ENCODE results near the gene FSD1L. TPM values are rescaled to one million over a fixed set of nuclear protein-coding genes. Genes with fewer than 3 reads are reported as not detected.

The FSD1L gene
- total and polyA plus RNA-seq, 2 of the 13 experiments (the other 11 are each of a cell fraction or from before 2014, with no cell fraction given) = 4.1 to 5.1 TPM

DNA sequence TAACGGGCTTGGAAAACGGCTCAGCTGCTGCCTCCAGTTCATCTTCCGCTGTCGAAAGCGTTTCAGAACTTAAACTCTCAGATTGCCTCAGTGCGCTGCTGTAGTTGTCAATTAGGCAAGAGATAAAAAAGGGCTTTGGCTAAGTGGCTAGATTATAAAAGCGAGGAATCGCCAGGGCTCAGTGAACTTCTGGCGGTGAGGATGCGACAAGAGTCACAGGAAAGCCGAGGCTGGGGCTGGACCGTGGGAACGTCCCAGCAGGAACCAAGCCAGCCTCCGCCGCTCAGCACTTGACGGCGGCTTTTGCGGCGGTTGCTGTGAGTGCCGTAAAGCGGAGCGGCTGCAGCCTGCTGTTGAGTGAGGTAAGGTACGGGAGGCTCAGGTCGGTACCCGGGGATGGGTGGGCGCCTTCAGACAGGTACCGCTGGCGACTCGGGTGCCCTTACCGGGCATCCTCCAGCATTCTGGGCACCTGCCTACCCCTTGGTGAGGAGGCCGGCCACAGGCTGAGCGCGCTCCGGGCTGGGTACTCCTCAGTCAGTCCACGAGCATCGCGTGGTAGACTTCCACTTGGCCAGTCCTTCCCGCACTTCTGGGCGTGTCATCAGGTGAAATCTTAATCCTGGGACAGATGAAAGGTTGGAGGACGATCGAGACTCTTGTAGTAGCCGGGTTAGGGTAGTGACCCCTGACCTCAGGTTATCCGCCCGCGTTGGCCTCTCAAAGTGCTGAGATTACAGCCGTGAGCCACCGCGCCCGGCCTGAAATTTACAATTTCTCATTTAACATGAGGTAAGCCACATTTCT, 110.2 kb downstream of the FSD1L start, which contains the start of gene FKTN (continued):
- TF ChIP-seq NCOR1 (IDR thresholded peaks at IDR 0.05; ENCODE audit: borderline replicate concordance, low read length) (no peak), NFIB (CRISPR knock-in tag; IDR thresholded peaks at IDR 0.05; ENCODE audit: borderline replicate concordance) (no peak), RBM39 (IDR thresholded peaks at IDR 0.05; ENCODE audit: low read depth, low read length, poor library complexity, severe bottlenecking) (no peak), YY1 (IDR thresholded peaks at IDR 0.05; ENCODE audit: insufficient read depth, insufficient replicate concordance, low read depth, low read length) (peak; percentile 44), KAT7 (CRISPR knock-in tag; IDR thresholded peaks at IDR 0.05; ENCODE audit: borderline replicate concordance) (peak; percentile 84; the same call in 1 of the 2 replicates), ATAD3A (CRISPR knock-in tag; IDR thresholded peaks at IDR 0.05) (no peak), PCBP1 (IDR thresholded peaks at IDR 0.05; ENCODE audit: borderline replicate concordance, low read depth, low read length) (no peak), ZSCAN31 (CRISPR knock-in tag; IDR thresholded peaks at IDR 0.05; ENCODE audit: low read depth) (peak; percentile 51; the same call in 1 of the 2 replicates), ZNF552 (CRISPR knock-in tag; IDR thresholded peaks at IDR 0.05; ENCODE audit: borderline replicate concordance) (no peak), ZNF138 (CRISPR knock-in tag; IDR thresholded peaks at IDR 0.05; ENCODE audit: low read depth) (no peak), RORA (CRISPR knock-in tag; IDR thresholded peaks at IDR 0.05) (no peak), RELA (CRISPR knock-in tag; IDR thresholded peaks at IDR 0.05) (no peak), GLI4 (CRISPR knock-in tag; IDR thresholded peaks at IDR 0.05; ENCODE audit: borderline replicate concordance) (no peak; the same call in 1 of the 2 replicates), AGO2 (optimal IDR thresholded peaks at IDR 0.05; ENCODE audit: low read depth, low read length) (peak; percentile 56), ZNF34 (CRISPR knock-in tag; IDR thresholded peaks at IDR 0.05; ENCODE audit: borderline replicate concordance) (no peak; the same call in 1 of the 2 replicates), MBNL3 (CRISPR knock-in tag; conservative IDR thresholded peaks at IDR 0.05) (no peak), SALL1 (CRISPR knock-in tag; IDR thresholded peaks at IDR 0.05) (peak; percentile 78; the same call in 1 of the 2 replicates), ARNT2 (CRISPR knock-in tag; IDR thresholded peaks at IDR 0.05; ENCODE audit: low read depth) (no peak)
- TF ChIP-seq, protein P1, sequence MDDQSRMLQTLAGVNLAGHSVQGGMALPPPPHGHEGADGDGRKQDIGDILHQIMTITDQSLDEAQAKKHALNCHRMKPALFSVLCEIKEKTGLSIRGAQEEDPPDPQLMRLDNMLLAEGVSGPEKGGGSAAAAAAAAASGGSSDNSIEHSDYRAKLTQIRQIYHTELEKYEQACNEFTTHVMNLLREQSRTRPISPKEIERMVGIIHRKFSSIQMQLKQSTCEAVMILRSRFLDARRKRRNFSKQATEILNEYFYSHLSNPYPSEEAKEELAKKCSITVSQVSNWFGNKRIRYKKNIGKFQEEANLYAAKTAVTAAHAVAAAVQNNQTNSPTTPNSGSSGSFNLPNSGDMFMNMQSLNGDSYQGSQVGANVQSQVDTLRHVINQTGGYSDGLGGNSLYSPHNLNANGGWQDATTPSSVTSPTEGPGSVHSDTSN (CRISPR knock-in tag; IDR thresholded peaks at IDR 0.05; ENCODE audit: borderline replicate concordance) = no peak
- TF ChIP-seq, protein P2, sequence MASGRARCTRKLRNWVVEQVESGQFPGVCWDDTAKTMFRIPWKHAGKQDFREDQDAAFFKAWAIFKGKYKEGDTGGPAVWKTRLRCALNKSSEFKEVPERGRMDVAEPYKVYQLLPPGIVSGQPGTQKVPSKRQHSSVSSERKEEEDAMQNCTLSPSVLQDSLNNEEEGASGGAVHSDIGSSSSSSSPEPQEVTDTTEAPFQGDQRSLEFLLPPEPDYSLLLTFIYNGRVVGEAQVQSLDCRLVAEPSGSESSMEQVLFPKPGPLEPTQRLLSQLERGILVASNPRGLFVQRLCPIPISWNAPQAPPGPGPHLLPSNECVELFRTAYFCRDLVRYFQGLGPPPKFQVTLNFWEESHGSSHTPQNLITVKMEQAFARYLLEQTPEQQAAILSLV (CRISPR knock-in tag; IDR thresholded peaks at IDR 0.05; ENCODE audit: borderline replicate concordance) = peak; percentile 31; the same call in 1 of the 2 replicates
- TF ChIP-seq, protein P3, sequence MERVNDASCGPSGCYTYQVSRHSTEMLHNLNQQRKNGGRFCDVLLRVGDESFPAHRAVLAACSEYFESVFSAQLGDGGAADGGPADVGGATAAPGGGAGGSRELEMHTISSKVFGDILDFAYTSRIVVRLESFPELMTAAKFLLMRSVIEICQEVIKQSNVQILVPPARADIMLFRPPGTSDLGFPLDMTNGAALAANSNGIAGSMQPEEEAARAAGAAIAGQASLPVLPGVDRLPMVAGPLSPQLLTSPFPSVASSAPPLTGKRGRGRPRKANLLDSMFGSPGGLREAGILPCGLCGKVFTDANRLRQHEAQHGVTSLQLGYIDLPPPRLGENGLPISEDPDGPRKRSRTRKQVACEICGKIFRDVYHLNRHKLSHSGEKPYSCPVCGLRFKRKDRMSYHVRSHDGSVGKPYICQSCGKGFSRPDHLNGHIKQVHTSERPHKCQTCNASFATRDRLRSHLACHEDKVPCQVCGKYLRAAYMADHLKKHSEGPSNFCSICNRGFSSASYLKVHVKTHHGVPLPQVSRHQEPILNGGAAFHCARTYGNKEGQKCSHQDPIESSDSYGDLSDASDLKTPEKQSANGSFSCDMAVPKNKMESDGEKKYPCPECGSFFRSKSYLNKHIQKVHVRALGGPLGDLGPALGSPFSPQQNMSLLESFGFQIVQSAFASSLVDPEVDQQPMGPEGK (CRISPR knock-in tag; IDR thresholded peaks at IDR 0.05) = no peak
- TF ChIP-seq, protein P4, sequence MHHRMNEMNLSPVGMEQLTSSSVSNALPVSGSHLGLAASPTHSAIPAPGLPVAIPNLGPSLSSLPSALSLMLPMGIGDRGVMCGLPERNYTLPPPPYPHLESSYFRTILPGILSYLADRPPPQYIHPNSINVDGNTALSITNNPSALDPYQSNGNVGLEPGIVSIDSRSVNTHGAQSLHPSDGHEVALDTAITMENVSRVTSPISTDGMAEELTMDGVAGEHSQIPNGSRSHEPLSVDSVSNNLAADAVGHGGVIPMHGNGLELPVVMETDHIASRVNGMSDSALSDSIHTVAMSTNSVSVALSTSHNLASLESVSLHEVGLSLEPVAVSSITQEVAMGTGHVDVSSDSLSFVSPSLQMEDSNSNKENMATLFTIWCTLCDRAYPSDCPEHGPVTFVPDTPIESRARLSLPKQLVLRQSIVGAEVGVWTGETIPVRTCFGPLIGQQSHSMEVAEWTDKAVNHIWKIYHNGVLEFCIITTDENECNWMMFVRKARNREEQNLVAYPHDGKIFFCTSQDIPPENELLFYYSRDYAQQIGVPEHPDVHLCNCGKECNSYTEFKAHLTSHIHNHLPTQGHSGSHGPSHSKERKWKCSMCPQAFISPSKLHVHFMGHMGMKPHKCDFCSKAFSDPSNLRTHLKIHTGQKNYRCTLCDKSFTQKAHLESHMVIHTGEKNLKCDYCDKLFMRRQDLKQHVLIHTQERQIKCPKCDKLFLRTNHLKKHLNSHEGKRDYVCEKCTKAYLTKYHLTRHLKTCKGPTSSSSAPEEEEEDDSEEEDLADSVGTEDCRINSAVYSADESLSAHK (CRISPR knock-in tag; IDR thresholded peaks at IDR 0.05; ENCODE audit: borderline replicate concordance) = no peak

Measured in HepG2 (cell line).